ENCODE measurements around the gene LMO7.

Gene LMO7

GRCh38 chr13:75861786-75862185 lies 225.7 kb downstream of the LMO7 start:
- no peak for DNase-seq

- no peak for DNase-seq
These were observed 228.6 kb downstream of the LMO7 start for GRCh38 chr13:75864718-75865117.

GRCh38 chr13:75867379-75868117 lies 231.4 kb downstream of the LMO7 start:
- no peak for DNase-seq

GRCh38 chr13:75869981-75870380 lies 233.9 kb downstream of the LMO7 start:
- DNase-seq: peak; percentile 11

GRCh38 chr13:75870397-75870903 lies 234.3 kb downstream of the LMO7 start:
- peak; percentile 30 for DNase-seq

- peak; percentile 12 for DNase-seq
These were observed 234.9 kb downstream of the LMO7 start for GRCh38 chr13:75871059-75871458.

GRCh38 chr13:75872980-75873379 lies 236.8 kb downstream of the LMO7 start:
- DNase-seq: no peak

- no peak for DNase-seq
These were observed 237.4 kb downstream of the LMO7 start for GRCh38 chr13:75873494-75873893.

- no peak for DNase-seq
These were observed 239.3 kb downstream of the LMO7 start for GRCh38 chr13:75875450-75875849.

GRCh38 chr13:75876142-75877050 lies 240.3 kb downstream of the LMO7 start:
- DNase-seq: peak; percentile 67

- DNase-seq: no peak
These were observed 240.9 kb downstream of the LMO7 start for GRCh38 chr13:75877071-75877470.

GRCh38 chr13:75879656-75880055 lies 243.5 kb downstream of the LMO7 start:
- no peak for DNase-seq

- no peak for DNase-seq
These were observed 245.1 kb downstream of the LMO7 start for GRCh38 chr13:75881109-75881775.

- no peak for DNase-seq
These were observed 246.1 kb downstream of the LMO7 start for GRCh38 chr13:75882261-75882660.

- DNase-seq: no peak
These were observed 253.3 kb downstream of the LMO7 start for GRCh38 chr13:75889427-75889826.

- DNase-seq: no peak
These were observed 259.0 kb downstream of the LMO7 start for GRCh38 chr13:75895168-75895567.

GRCh38 chr13:75896271-75896670 lies 260.1 kb downstream of the LMO7 start:
- no peak for DNase-seq

GRCh38 chr13:75897386-75897785 lies 261.3 kb downstream of the LMO7 start:
- DNase-seq: no peak

- no peak for DNase-seq
These were observed 265.4 kb downstream of the LMO7 start for GRCh38 chr13:75901501-75901900.

GRCh38 chr13:75902166-75903104 lies 266.3 kb downstream of the LMO7 start:
- DNase-seq: peak; percentile 2

GRCh38 chr13:75904012-75904411 lies 267.9 kb downstream of the LMO7 start:
- DNase-seq: peak; percentile 4

- no peak for DNase-seq
These were observed 270.2 kb downstream of the LMO7 start for GRCh38 chr13:75906315-75906714.
